Lung (tissue), 12 donors: Measurements from ENCODE around the gene L3MBTL4. TPM values are rescaled to one million over a fixed set of nuclear protein-coding genes. Genes with fewer than 3 reads are reported as not detected.

Experiments used
- ATAC-seq: fragments of 200-7000 bp; cut with Tn5 transposase; one replicate; pipeline ENCODE4 v1.9.1; 2020; ENCODE audit warnings: moderate number of reproducible peaks; ENCODE audit not compliant: insufficient read depth, low FRiP score
- DNase-seq, 3 donors: peaks; one replicate each; pipeline ENCODE4 v3.0.0-alpha.2; 2013 to 2017
- H3K27ac ChIP-seq, 2 donors: one replicate each; pipeline ENCODE4 v1.5.1; 2013; ENCODE audit warnings: mild to moderate bottlenecking in 2 of 2, moderate library complexity in 2 of 2, control low read depth in 1 of 2, inconsistent platforms in 1 of 2, low read depth in 1 of 2, low read length in 1 of 2
- H3K27me3 ChIP-seq, 3 donors: one replicate each; pipeline ENCODE4 v1.5.1; 2013; ENCODE audit warnings: low read length in 2 of 3; ENCODE audit not compliant: control insufficient read depth in 3 of 3, insufficient read depth in 3 of 3
- H3K36me3 ChIP-seq, 4 donors: one replicate each; pipeline ENCODE4 v1.5.1; 2013; ENCODE audit warnings: low read length in 4 of 4, mild to moderate bottlenecking in 1 of 4, moderate library complexity in 1 of 4; ENCODE audit not compliant: control insufficient read depth in 4 of 4, insufficient read depth in 4 of 4
- H3K4me1 ChIP-seq, 5 donors: one replicate each; pipeline ENCODE4 v1.5.1; 2013; ENCODE audit warnings: low read length in 5 of 5, mild to moderate bottlenecking in 2 of 5, moderate library complexity in 1 of 5; ENCODE audit not compliant: control insufficient read depth in 5 of 5, insufficient read depth in 5 of 5
- H3K4me3 ChIP-seq: one replicate; pipeline ENCODE4 v1.5.1; 2013; ENCODE audit warnings: mild to moderate bottlenecking, control low read depth, moderate library complexity
- H3K9ac ChIP-seq, 2 donors: one replicate each; pipeline ENCODE4 v1.5.1; 2013; ENCODE audit warnings: low read length in 2 of 2, control low read depth in 1 of 2; ENCODE audit not compliant: insufficient read depth in 1 of 2
- H3K9me3 ChIP-seq, 4 donors: one replicate each; pipeline ENCODE4 v1.5.1; 2013; ENCODE audit warnings: low read length in 3 of 4, mild to moderate bottlenecking in 1 of 4, moderate library complexity in 1 of 4; ENCODE audit not compliant: control insufficient read depth in 4 of 4, insufficient read depth in 3 of 4
- CTCF ChIP-seq: IDR thresholded peaks from 2 replicates; pipeline ENCODE4 v1.5.1; 2012; ENCODE audit warnings: mild to moderate bottlenecking; ENCODE audit errors: control extremely low read depth, extremely low read depth
- WGBS, 2 donors: extraction: QIAGEN DNeasy Blood & Tissue Kit; methylation state at CpG; one replicate each; pipeline ENCODE4 v1.1.7; 2013; 5-methylcytosine and 5-hydroxymethylcytosine counted together
- polyA plus RNA-seq, 2 donors: library from polyadenylated mRNA; stranded (reverse); fragments of 200-250 nt; gene quantifications; one replicate each; pipeline ENCODE4 v1.2.1, GENCODE V29; 2013
- total RNA-seq, 2 donors: library from RNA; depleted of rRNA in 1 of 2; stranded (reverse); fragments of >200 nt in 1 of 2; gene quantifications; one replicate each; pipeline ENCODE4 v1.2.1, GENCODE V29; 2014 to 2021
- donor health status: control.
- donor health status: control.
- donor health status: Bipolar disorder and iron deficiency.
- donor health status: healthy.
- donor health status: DM: yes; HTN: yes; CAD: no.

Gene L3MBTL4
- total and polyA plus RNA-seq, 4 donors, result 2.8 to 16.8 (median 9.9) TPM

- no peak for TF ChIP-seq CTCF
- DNase-seq (no peak), ATAC-seq (no peak)
- Histone ChIP-seq H3K27me3 (no peaks in the 10 kb centered on the region), H3K9ac (no peak overlapping the region), H3K4me3 (no peak overlapping the region), H3K4me1 (peaks cover 0 to 15% (median 3%) of the 10 kb centered on the region in 5 donors), H3K9me3 (no peaks in the 10 kb centered on the region), H3K36me3 (no peaks in the 10 kb centered on the region), H3K27ac (no peak overlapping the region)
- WGBS, 2 donors, result 75 to 82% methylated on average over 6 of the region's 6 CpGs
Measured at GRCh38 chr18:6109743-6110142, 305.0 kb downstream of the L3MBTL4 start.

DNA sequence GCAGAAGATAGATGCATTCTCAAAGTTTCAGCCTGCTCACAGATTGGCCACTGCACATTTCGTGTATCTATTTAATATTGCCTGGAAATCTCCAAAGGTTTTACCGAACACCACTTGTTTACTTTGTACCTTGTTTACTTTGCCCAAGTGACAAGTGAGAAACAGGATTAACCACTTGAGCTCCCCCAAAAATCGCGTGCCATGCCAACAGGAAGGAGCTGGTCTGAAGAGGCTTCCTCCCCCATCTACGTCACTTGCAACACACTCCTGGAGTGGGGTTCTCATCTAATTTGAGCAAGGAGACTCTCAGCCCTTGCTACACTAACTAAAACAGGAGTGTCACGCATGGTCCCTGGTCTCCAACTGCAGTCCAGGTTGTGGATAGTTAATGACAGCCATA is 306.9 kb downstream of the L3MBTL4 start:
- no peaks in the 10 kb centered on the region for H3K9me3 ChIP-seq
- H3K27me3 ChIP-seq, result no peaks in the 10 kb centered on the region
- H3K27ac ChIP-seq, result no peak overlapping the region
- TF ChIP-seq CTCF, result no peak
- H3K9ac ChIP-seq, result no peak overlapping the region
- DNase-seq (peak; percentile 11 to 38 (median 26)), ATAC-seq (no peak)
- peaks cover 0 to 15% (median 3%) of the 10 kb centered on the region in 5 donors for H3K4me1 ChIP-seq
- H3K4me3 ChIP-seq, result no peak overlapping the region
- 55% methylated on average over 6 of the region's 6 CpGs for WGBS, 2 donors
- no peaks in the 10 kb centered on the region for H3K36me3 ChIP-seq

DNA sequence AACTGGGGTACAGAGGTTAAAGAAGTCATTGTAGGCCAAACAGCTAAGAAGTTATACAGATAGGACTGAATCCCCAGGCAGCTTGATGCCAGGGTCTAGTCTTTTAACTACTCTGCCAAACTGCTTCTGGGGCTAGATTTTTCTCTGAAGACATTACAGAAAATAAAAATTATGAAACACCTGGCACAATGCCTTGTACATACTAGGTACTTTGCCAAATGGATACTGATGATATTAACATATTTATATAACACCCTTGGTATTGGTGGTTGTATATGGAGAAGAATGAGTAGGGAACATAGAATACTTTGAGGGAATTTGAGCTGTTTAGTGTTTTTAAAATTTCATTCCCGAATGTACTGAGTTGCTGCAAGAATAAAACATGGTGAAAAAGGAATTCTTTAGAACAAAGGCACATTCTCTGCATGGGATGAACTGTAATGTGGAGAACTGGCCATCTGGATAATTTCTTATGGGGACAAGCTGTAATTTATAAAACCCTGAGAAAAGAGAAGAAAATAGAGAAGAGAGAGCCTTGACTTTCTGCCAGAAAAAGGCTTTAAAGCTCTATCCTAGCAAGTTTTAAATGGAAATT is 308.5 kb downstream of the L3MBTL4 start:
- Histone ChIP-seq H3K4me1 (peaks cover 0 to 15% (median 3%) of the 10 kb centered on the region in 5 donors), H3K4me3 (no peak overlapping the region), H3K27me3 (no peaks in the 10 kb centered on the region), H3K27ac (no peak overlapping the region), H3K9ac (no peak overlapping the region), H3K36me3 (no peaks in the 10 kb centered on the region), H3K9me3 (no peaks in the 10 kb centered on the region)
- TF ChIP-seq CTCF, result no peak
- 54 to 72% methylated on average over 1 of the region's 1 CpG for WGBS, 2 donors
- no peak for ATAC-seq
- DNase-seq, result peak in 2 of 3 donors; percentile 63 to 73

GRCh38 chr18:6103741-6104140 is 311.0 kb downstream of the L3MBTL4 start:
- Histone ChIP-seq H3K9ac (no peak overlapping the region), H3K4me3 (no peak overlapping the region), H3K27me3 (no peaks in the 10 kb centered on the region), H3K4me1 (peaks cover 0 to 15% (median 3%) of the 10 kb centered on the region in 5 donors), H3K36me3 (no peaks in the 10 kb centered on the region), H3K27ac (no peak overlapping the region), H3K9me3 (no peaks in the 10 kb centered on the region)
- no peak for DNase-seq
- WGBS, 2 donors, result 76 to 77% methylated on average over 3 of the region's 3 CpGs
- TF ChIP-seq CTCF, result no peak
- no peak for ATAC-seq
